HepG2 (cell line): ENCODE results near the gene MPST.

Experiments used
- CENPT ChIP-seq: sonication (generic); formaldehyde crosslinking; IDR thresholded peaks from 2 replicates; pipeline ENCODE4 v1.8.0; 2022; ENCODE audit warnings: low read depth, mild to moderate bottlenecking, moderate library complexity, missing genetic modification reagents
- KDM5A ChIP-seq: fragments of 200-600 bp; sonication (generic); IDR thresholded peaks from 2 replicates; pipeline ENCODE4 v1.7.0; 2018; ENCODE audit warnings: antibody characterized with exemption, mild to moderate bottlenecking, low read length, borderline replicate concordance
- MTA1 ChIP-seq: sonication (generic); formaldehyde crosslinking; IDR thresholded peaks from 2 replicates; pipeline ENCODE4 v1.4.0; 2020; ENCODE audit warnings: missing genetic modification reagents, mild to moderate bottlenecking, borderline replicate concordance
- NBN ChIP-seq: fragments of 450-650 bp; conservative IDR thresholded peaks from 2 replicates; pipeline ENCODE4 v1.6.1; 2017
- ZBTB1 ChIP-seq: sonication (generic); formaldehyde crosslinking; IDR thresholded peaks from 2 replicates; pipeline ENCODE4 v1.4.0; 2020; ENCODE audit warnings: missing genetic modification reagents, borderline replicate concordance
- ZBTB7A ChIP-seq: sonication (generic); formaldehyde crosslinking; IDR thresholded peaks from 2 replicates; pipeline ENCODE4 v1.8.0; 2022; ENCODE audit warnings: mild to moderate bottlenecking, missing genetic modification reagents
- TF ChIP-seq, protein P1 (sequence below): conservative IDR thresholded peaks from 2 replicates; pipeline ENCODE4 v1.6.1; 2018; ENCODE audit warnings: missing genetic modification reagents

- TF ChIP-seq KDM5A (no peak), NBN (no peak), CENPT (no peak), MTA1 (CRISPR knock-in tag) (no peak), ZBTB7A (CRISPR knock-in tag) (no peak), ZBTB1 (CRISPR knock-in tag) (no peak)
- TF ChIP-seq, protein P1, sequence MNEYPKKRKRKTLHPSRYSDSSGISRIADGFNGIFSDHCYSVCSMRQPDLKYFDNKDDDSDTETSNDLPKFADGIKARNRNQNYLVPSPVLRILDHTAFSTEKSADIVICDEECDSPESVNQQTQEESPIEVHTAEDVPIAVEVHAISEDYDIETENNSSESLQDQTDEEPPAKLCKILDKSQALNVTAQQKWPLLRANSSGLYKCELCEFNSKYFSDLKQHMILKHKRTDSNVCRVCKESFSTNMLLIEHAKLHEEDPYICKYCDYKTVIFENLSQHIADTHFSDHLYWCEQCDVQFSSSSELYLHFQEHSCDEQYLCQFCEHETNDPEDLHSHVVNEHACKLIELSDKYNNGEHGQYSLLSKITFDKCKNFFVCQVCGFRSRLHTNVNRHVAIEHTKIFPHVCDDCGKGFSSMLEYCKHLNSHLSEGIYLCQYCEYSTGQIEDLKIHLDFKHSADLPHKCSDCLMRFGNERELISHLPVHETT, result no peak
Measured at GRCh38 chr22:37007651-37008050, 11.9 kb upstream of the MPST start.
